RWPE1 (cell line): Measurements from ENCODE around the gene CUX1.

ENCODE experiments used
- CTCF ChIA-PET: fragments of 350-600 bp; sonication (Branson Sonifier 250); formaldehyde crosslinking; extraction: SDS; loops from one replicate; lab custom pipeline; 2021; lab: Yijun Ruan, JAX
- POLR2A ChIA-PET: fragments of 400-600 bp; formaldehyde crosslinking; extraction: SDS; loops from one replicate; lab custom pipeline; 2020; ENCODE audit warnings: antibody characterized with exemption; ENCODE audit not compliant: low non-redundant PET; lab: Yijun Ruan, JAX
- DNase-seq: peaks from one replicate; pipeline ENCODE4 v3.0.0; 2012; ENCODE audit warnings: low spot score
- H3K27ac ChIP-seq: fragments of 450-650 bp; 2 replicates; pipeline ENCODE4 v1.5.1; 2017
- CTCF ChIP-seq: fragments of 450-650 bp; conservative IDR thresholded peaks from 2 replicates; pipeline ENCODE4 v1.5.1; 2017; ENCODE audit warnings: low read depth, mild to moderate bottlenecking

CUX1 gene

DNA sequence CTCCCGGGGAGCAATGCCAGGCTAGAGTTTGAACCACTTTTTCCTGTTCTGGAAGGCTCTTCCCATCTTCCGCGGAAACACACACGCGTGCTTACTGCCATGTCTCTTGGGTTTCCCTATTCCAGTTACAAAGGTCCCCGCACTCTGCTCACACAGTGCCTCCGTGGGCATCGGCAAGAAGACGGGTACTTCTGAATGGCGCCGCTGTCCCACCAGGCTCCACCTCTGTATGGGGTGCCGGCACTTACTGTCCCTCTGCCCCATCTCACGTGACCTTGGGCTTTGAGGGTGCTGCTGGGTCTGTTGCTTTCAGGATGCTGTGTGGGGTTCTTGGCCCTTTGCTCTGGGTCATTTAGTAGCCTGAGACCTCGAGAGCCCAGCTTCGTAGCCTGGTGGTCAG is 298.5 kb downstream of the CUX1 start:
- no peak overlapping the region for H3K27ac ChIP-seq
- CTCF ChIA-PET: interaction anchor here (0.6 kb wide), 1 partner anchor 128 kb away, joined by 4 read pairs; no protein-coding TSS in a partner anchor
- no peak for DNase-seq
- no peak for TF ChIP-seq CTCF
- POLR2A ChIA-PET: no interaction called here

- ChIA-PET CTCF (no interaction called here), POLR2A (no interaction called here)
- peak overlapping the region; percentile 23 for H3K27ac ChIP-seq
- no peak for DNase-seq
- no peak for TF ChIP-seq CTCF
Observed at GRCh38 chr7:102117743-102118142, 300.3 kb downstream of the CUX1 start.

DNA sequence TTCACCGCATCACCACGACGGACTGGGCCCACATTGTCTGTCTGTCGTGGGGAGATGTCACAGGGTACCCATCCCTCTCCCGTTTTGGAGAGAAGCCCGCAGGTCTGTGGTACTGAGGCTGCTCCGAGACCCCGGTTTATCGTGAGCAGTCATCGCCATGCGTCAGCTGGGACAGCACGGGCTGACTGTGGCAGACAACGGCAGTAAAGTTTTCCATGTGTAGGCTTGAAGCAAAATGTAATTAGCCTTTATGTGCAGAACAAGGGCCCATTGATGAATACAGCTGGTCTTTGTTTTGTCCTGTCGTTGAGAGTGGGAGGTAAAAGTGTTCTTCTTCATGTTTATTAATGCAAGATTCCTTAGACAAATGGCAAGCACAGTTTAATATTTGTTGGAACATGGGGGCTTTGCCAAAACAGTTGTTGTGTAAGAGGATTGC is 301.8 kb downstream of the CUX1 start:
- POLR2A ChIA-PET: no interaction called here
- no peak for DNase-seq
- peak overlapping the region; percentile 1; the same call in 1 of the 2 replicates for H3K27ac ChIP-seq
- TF ChIP-seq CTCF: no peak
- CTCF ChIA-PET: no interaction called here

DNA sequence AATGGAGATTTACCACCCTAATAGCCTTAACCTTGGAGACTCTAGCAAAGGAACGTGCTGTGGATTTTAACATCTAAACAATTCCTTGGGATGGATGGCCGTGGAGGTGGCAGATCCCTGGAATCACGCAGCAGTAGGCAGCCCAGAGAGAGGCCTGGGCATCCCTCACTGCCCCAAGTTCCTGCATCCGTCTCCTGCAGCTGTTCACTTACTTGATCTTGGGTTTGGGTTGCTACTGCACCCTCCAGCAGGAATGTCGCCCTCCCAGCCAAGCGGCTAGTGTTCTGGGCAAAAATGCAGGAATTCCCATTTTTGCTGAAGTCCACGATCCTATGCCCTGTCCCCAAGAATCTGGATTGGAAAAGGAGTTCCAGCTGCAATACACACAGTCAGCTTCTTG is 302.5 kb downstream of the CUX1 start:
- H3K27ac ChIP-seq: peak overlapping the region; percentile 33
- no peak for DNase-seq
- POLR2A ChIA-PET: no interaction called here
- CTCF ChIA-PET: no interaction called here
- TF ChIP-seq CTCF: no peak

DNA sequence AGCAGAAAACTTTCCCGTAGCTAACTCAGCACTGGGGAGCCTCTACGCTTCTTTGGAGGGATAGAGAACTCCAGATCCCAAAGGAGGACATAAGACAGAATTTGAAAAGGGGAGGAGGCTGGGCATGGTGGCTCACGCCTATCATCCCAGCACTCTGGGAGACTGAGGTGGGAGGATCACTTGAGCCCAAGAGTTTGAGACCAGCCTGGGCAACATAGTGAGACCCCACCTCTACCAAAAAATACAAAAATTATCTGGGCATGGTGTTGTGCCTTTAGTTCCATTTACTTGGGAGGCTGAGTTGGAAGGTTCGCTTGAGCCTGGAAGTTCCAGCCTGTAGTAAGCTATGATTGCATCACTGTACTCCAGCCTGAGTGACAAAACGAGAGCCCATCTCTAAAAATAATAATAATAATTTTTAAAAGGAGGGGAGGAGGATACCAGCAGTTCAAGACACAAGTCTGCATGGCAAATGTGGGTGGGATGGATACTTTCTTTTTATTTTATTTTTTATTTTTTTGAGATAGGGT is 303.3 kb downstream of the CUX1 start:
- peak overlapping the region; percentile 79; the same call in 1 of the 2 replicates for H3K27ac ChIP-seq
- no peak for DNase-seq
- CTCF ChIA-PET: no interaction called here
- no peak for TF ChIP-seq CTCF
- POLR2A ChIA-PET: no interaction called here

DNA sequence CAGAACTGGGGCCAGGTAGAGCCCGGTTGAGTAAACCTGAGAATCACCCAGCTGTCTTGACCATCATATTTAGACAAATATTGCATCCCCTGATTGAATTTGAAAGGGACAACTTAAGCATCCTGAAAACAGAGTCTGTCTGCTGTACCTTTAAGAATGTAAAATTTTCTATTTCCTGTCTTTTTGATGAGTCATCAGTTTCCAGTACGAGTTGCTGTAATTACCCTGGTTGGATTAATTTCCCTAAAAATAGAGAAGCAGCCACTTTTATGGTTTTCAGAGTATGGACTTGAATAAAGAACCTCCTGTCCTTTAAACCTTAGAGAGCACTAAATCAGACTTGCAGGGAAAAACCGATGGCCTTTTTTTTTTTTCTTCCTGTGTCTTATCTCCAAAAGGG is 304.6 kb downstream of the CUX1 start:
- no peak for TF ChIP-seq CTCF
- peak overlapping the region; percentile 79 for H3K27ac ChIP-seq
- POLR2A ChIA-PET: no interaction called here
- CTCF ChIA-PET: no interaction called here
- DNase-seq: peak; percentile 48
